SK-N-SH (cell line): Measurements from ENCODE around the gene PARVB. TPM values are rescaled to one million over a fixed set of nuclear protein-coding genes. Genes with fewer than 3 reads are reported as not detected.

ENCODE experiments used
- CTCF ChIA-PET: fragments of 300-600, 350-600 bp; formaldehyde crosslinking; extraction: SDS; loops from one replicate; lab custom pipeline; 2021; lab: Yijun Ruan, JAX
- POLR2A ChIA-PET: fragments of 350-600 bp; sonication (Branson Sonifier 250); formaldehyde crosslinking; extraction: SDS; loops from one replicate; lab custom pipeline; 2020; ENCODE audit warnings: antibody characterized with exemption, inconsistent platforms; lab: Yijun Ruan, JAX
- DNase-seq: peaks from one replicate; pipeline ENCODE4 v3.0.0; 2012
- H2AFZ ChIP-seq: fragments of 200-600 bp; sonication (generic); 2 replicates; pipeline ENCODE4 v1.8.1; 2016; ENCODE audit warnings: antibody characterized with exemption, mild to moderate bottlenecking, low read depth
- H3F3A ChIP-seq: fragments of 200-600 bp; sonication (generic); replicated peaks from 2 replicates; pipeline ENCODE3; 2016; ENCODE audit warnings: antibody characterized with exemption, mild to moderate bottlenecking; ENCODE audit not compliant: insufficient read depth
- H3K27ac ChIP-seq, 2 experiments: fragments of 200-500 bp in 1 of 2; fragments of 200-600 bp in 1 of 2; sonication (Bioruptor generic) in 1 of 2; sonication (generic), shearing (Covaris generic) in 1 of 2; 2 replicates each; pipeline versions ENCODE4 v1.5.1 to v1.6.1; 2014 to 2016; ENCODE audit warnings: low read depth in 2 of 2, inconsistent platforms in 1 of 2, low read length in 1 of 2, mild to moderate bottlenecking in 1 of 2, mixed read lengths in 1 of 2
- H3K27me3 ChIP-seq: fragments of 200-600 bp; sonication (generic), shearing (Covaris generic); 2 replicates; pipeline ENCODE4 v1.6.1; 2016; ENCODE audit warnings: mixed run types; ENCODE audit not compliant: insufficient read depth
- H3K36me3 ChIP-seq, 2 experiments: fragments of 200-500 bp in 1 of 2; fragments of 200-600 bp in 1 of 2; sonication (Bioruptor generic) in 1 of 2; sonication (generic) in 1 of 2; replicated peaks in 1 of 2; 2 replicates each; pipeline versions ENCODE3 to v1.5.1; 2014 to 2016; ENCODE audit warnings: low read length in 1 of 2, mild to moderate bottlenecking in 1 of 2; ENCODE audit not compliant: insufficient read depth in 2 of 2, control insufficient read depth in 1 of 2
- H3K4me1 ChIP-seq, 2 experiments: fragments of 200-500 bp in 1 of 2; fragments of 200-600 bp in 1 of 2; sonication (Bioruptor generic) in 1 of 2; sonication (generic), shearing (Covaris generic) in 1 of 2; 2 replicates each; pipeline versions ENCODE4 v1.5.1 to v1.6.1; 2014 to 2016; ENCODE audit warnings: low read depth in 1 of 2, low read length in 1 of 2, mixed run types in 1 of 2; ENCODE audit not compliant: insufficient read depth in 2 of 2, control insufficient read depth in 1 of 2
- H3K4me2 ChIP-seq: fragments of 200-600 bp; sonication (generic), shearing (Covaris generic); 2 replicates; pipeline ENCODE4 v1.6.1; 2017; ENCODE audit warnings: mixed run types
- H3K4me3 ChIP-seq, 2 experiments: fragments of 200-500 bp in 1 of 2; fragments of 200-600 bp in 1 of 2; sonication (Bioruptor generic) in 1 of 2; sonication (generic), shearing (Covaris generic) in 1 of 2; 2 replicates each; pipeline versions ENCODE4 v1.5.1 to v1.8.1; 2014 to 2016; ENCODE audit warnings: low read depth in 2 of 2, inconsistent platforms in 1 of 2, low read length in 1 of 2, mild to moderate bottlenecking in 1 of 2, mixed read lengths in 1 of 2, moderate library complexity in 1 of 2
- H3K79me2 ChIP-seq: fragments of 200-600 bp; sonication (generic); 2 replicates; pipeline ENCODE4 v1.8.1; 2017; ENCODE audit warnings: mild to moderate bottlenecking; ENCODE audit not compliant: insufficient read depth
- H3K9ac ChIP-seq: fragments of 200-600 bp; sonication (generic); 2 replicates; pipeline ENCODE4 v1.6.1; 2017; ENCODE audit warnings: mixed run types
- H3K9me2 ChIP-seq: fragments of 200-600 bp; sonication (generic); 2 replicates; pipeline ENCODE4 v1.6.1; 2017; ENCODE audit warnings: mixed run types
- H3K9me3 ChIP-seq: fragments of 200-600 bp; sonication (generic); 2 replicates; pipeline ENCODE4 v1.6.1; 2017; ENCODE audit warnings: mixed run types, mild to moderate bottlenecking, moderate library complexity
- H4K20me1 ChIP-seq: fragments of 200-600 bp; sonication (generic); 2 replicates; pipeline ENCODE4 v1.6.1; 2017; ENCODE audit warnings: mild to moderate bottlenecking, mixed run types; ENCODE audit not compliant: insufficient read depth
- CHD2 ChIP-seq: fragments of 150-350 bp; IDR thresholded peaks from 2 replicates; pipeline ENCODE4 v1.6.1; 2018; ENCODE audit warnings: low read length; ENCODE audit not compliant: partially characterized antibody
- CTCF ChIP-seq: fragments of 200-600 bp; sonication (generic); IDR thresholded peaks from 2 replicates; pipeline ENCODE4 v1.6.1; 2017; ENCODE audit warnings: antibody characterized with exemption, mild to moderate bottlenecking, moderate library complexity
- EZH2phosphoT487 ChIP-seq: fragments of 200-600 bp; sonication (generic); IDR thresholded peaks from 2 replicates; pipeline ENCODE4 v1.6.1; 2017; ENCODE audit warnings: low read depth, mixed run types, mild to moderate bottlenecking, antibody characterized with exemption, moderate library complexity, borderline replicate concordance
- FOSL2 ChIP-seq: IDR thresholded peaks from 2 replicates; pipeline ENCODE4 v1.4.0; 2012; ENCODE audit warnings: low read depth, mild to moderate bottlenecking, moderate library complexity, borderline replicate concordance
- NFIC ChIP-seq: IDR thresholded peaks from 2 replicates; pipeline ENCODE4 v1.4.0; 2012; ENCODE audit warnings: borderline replicate concordance
- NRF1 ChIP-seq: IDR thresholded peaks from 2 replicates; pipeline ENCODE4 v1.6.1; 2012; ENCODE audit warnings: low read depth, mild to moderate bottlenecking, low read length
- PBX3 ChIP-seq: IDR thresholded peaks from 2 replicates; pipeline ENCODE4; 2012
- RAD21 ChIP-seq: IDR thresholded peaks from 2 replicates; pipeline ENCODE4 v1.6.1; 2012; ENCODE audit warnings: mild to moderate bottlenecking, low read length
- RCOR1 ChIP-seq: fragments of 150-350 bp; IDR thresholded peaks from 2 replicates; pipeline ENCODE4 v1.6.1; 2017; ENCODE audit warnings: antibody characterized with exemption, low read length
- TCF12 ChIP-seq: IDR thresholded peaks from 2 replicates; pipeline ENCODE4 v1.4.0; 2012
- USF2 ChIP-seq: fragments of 150-350 bp; IDR thresholded peaks from 2 replicates; pipeline ENCODE4 v1.6.1; 2017; ENCODE audit warnings: antibody characterized with exemption, low read length, low read depth, borderline replicate concordance
- ZBTB33 ChIP-seq: IDR thresholded peaks from 2 replicates; pipeline ENCODE4 v1.4.0; 2012; ENCODE audit warnings: low read depth, borderline replicate concordance
- WGBS: methylation state at CpG from one replicate; pipeline ENCODE4 v1.1.6; 2017; ENCODE audit warnings: low lambda C conversion rate; 5-methylcytosine and 5-hydroxymethylcytosine counted together
- polyA plus RNA-seq, 3 experiments: library from polyadenylated mRNA; depleted of rRNA; stranded (reverse); fragments of >200 nt; gene quantifications; 2 replicates each; pipeline ENCODE4 v1.2.3, GENCODE V29; 2012

Gene PARVB
- polyA plus RNA-seq, 1 of the 3 experiments (the other 2 are of a cell fraction): 87.8 TPM

- TF ChIP-seq CTCF (no peak), NFIC (no peak), RCOR1 (no peak), USF2 (no peak), CHD2 (no peak), EZH2phosphoT487 (no peak), TCF12 (no peak), PBX3 (no peak), NRF1 (no peak)
Observed at GRCh38 chr22:44144046-44144569, 120.0 kb downstream of the PARVB start (continued).

- ChIA-PET CTCF (interaction anchor here (1.6 kb wide), 1 partner anchor 152 kb away, joined by 4 read pairs; no protein-coding TSS in a partner anchor), POLR2A (no interaction called here)
Observed at GRCh38 chr22:44145544-44145943, 121.4 kb downstream of the PARVB start.

More at GRCh38 chr22:44145544-44145943, 121.4 kb downstream of the PARVB start:
- Histone ChIP-seq H3K9me3 (no peaks in the 10 kb centered on the region), H3K27ac (no peak overlapping the region), H3K36me3 (no peaks in the 10 kb centered on the region), H3K79me2 (no peaks in the 10 kb centered on the region), H2AFZ (no peak overlapping the region), H3K4me2 (no peak overlapping the region), H3F3A (no peaks in the 10 kb centered on the region), H3K4me1 (peaks cover 0 to 2% of the 10 kb centered on the region in 2 experiments; a peak in 1 of 4 replicates), H3K9me2 (no peaks in the 10 kb centered on the region), H3K27me3 (no peaks in the 10 kb centered on the region), H4K20me1 (no peaks in the 10 kb centered on the region), H3K4me3 (no peak overlapping the region), H3K9ac (no peak overlapping the region)
- WGBS: 92% methylated on average over 3 of the region's 8 CpGs
- no peak for DNase-seq
- TF ChIP-seq RAD21 (no peak), FOSL2 (no peak), CHD2 (no peak), ZBTB33 (no peak)
- TF ChIP-seq, all 33 proteins: peak for 0
